ENCODE measurements around the gene PPP4R2. TPM values are rescaled to one million over a fixed set of nuclear protein-coding genes. Genes with fewer than 3 reads are reported as not detected.

The PPP4R2 gene
- total and polyA plus RNA-seq, 2 of the 8 experiments (the other 6 are each of a cell fraction or from before 2014, with no cell fraction given): 11.5 to 89.9 TPM

GRCh38 chr3:72996121-72996472 lies 514 bp upstream of the PPP4R2 start (continued):
- TF ChIP-seq RAD21 (IDR thresholded peaks at IDR 0.05 in 1 of 2, conservative IDR thresholded peaks at IDR 0.05 in 1 of 2; ENCODE audit: low read depth in 2 of 2, low read length in 2 of 2): no peak
- no peak for TF ChIP-seq NANOG (IDR thresholded peaks at IDR 0.05; ENCODE audit: insufficient read depth, low read depth, low read length, poor library complexity, severe bottlenecking)
- no peak for TF ChIP-seq CHD7 (IDR thresholded peaks at IDR 0.05; ENCODE audit: insufficient replicate concordance, low read length)
- TF ChIP-seq BRCA1 (IDR thresholded peaks at IDR 0.05; ENCODE audit: low read depth, low read length): no peak
- no peak for TF ChIP-seq PHF8 (conservative IDR thresholded peaks at IDR 0.05; ENCODE audit: low read depth, low read length)

Data from H1 (cell line).